Stimulated activated CD4-positive, alpha-beta T cell treated with anti-CD3 and anti-CD28 coated beads, TNF-alpha, amount 100 ng/mL, for 24 hours (primary cell): Measurements from ENCODE around the gene SPRED1.
A peak's percentile ranks its signal among the peaks of the same experiment; 100 is the strongest.

Source experiments
- DNase-seq, 3 experiments: peaks; one replicate each; pipeline ENCODE4 v3.0.0-alpha.2; 2020; ENCODE audit warnings: low read depth in 3 of 3

The SPRED1 gene

DNA sequence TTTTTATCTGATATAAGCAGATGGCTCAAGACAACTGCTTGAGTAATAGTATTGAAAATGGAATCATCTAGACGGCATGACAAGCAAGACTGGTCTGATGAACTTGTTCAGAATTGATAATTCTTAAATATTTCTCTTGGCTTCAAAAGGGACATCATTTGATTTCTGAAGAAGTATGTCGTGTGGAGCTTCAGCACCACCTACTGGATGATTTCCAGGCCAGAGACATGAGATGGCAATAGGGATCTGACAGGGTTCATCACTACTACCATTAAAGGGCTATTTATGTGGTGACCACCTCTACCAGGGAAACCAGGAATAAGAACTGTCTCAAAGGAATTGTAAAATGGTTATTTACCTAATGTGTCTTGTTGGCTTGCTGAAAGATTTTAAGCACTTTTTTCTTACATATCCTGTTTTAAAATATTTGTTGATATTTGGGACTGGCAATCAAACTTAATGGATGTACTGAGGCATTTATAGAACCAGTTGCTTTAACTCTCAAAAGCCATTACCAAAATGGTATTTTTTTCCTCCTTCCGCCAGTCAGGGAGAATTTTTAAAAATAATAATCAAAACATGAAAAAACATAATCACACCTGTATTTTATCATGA is 101.8 kb downstream of the SPRED1 start:
- peak; percentile 17 to 39 (median 37) for DNase-seq

DNA sequence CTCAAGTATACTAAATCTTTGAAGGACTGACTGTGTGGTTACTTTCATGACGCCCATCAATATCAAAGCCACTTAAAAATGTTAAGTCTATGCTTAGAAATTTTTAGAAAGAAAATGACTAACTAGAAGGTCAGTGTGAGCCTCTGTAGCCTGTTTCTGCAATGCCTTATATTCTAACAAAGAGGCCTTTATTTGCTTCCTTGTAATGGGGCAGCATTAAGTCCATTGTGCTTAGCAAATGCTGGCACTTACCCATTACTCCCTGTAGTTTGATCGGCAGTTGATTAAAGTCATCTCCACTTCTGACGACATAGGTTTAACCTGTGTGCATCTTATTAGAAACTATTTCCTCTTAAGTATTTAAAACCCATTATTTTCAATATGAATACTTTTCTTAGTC is 109.7 kb downstream of the SPRED1 start:
- no peak for DNase-seq

DNA sequence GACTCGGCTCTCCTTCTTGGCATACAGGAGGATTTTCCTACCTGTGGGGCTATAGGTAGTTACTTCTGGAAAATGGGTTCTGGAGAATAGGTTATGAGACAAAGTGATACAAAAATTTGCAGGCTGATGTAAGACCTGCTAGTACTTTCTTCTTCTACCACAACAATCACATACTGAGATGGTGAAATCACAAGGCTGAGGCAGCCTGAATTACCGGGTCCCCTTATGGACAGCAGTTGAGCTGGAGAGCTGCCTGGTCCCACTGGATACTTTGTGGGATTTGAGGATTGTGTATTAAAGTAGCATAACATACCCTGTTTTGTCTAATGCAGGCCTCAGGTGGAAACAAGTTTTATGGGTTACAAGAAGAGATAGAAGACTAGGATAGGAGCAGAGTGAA is 114.8 kb downstream of the SPRED1 start:
- DNase-seq, result no peak

DNA sequence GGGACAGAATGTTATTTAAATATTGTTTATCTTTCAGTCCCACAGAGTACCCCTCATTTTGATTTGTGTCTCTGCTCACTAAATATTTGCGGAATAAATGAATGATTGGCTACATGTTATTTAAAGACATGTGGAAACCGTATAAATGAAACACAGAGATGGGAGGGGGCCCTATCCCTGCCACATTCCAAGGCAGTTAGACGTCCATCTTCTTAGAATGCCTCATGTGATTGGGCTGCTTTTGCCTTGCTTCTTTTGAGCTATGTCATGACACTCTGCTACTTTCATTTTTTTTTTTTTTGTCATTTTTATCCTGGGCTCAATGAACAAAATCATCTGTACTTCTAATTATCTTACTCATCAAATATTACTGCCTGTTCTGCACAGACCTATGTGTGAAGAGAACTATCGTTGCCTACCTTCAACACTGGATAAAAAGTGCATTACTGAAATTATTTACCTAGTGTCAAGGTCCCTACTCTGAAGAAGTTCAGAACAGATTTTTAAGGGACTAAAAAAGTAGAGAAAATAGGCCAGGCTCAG is 117.4 kb downstream of the SPRED1 start:
- no peak for DNase-seq

DNA sequence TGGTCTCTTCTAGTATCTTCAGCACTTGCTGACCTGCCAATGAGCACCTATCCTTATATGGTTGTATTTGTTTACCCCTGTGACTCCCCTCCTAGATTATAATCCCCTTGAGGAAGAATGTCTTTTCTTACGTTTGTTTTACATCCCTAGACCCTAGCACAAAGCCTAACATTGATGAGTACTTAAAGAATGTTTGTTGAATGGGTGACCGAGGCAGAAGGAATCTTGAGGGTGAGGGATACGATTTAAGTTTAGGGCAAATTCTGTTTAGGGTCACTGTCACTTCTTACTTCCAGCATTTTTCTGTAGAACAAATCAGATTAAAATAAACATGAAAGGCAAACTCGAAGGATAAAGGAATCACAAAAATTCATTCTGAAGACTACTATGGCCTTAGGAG is 120.4 kb downstream of the SPRED1 start:
- DNase-seq, result no peak

DNA sequence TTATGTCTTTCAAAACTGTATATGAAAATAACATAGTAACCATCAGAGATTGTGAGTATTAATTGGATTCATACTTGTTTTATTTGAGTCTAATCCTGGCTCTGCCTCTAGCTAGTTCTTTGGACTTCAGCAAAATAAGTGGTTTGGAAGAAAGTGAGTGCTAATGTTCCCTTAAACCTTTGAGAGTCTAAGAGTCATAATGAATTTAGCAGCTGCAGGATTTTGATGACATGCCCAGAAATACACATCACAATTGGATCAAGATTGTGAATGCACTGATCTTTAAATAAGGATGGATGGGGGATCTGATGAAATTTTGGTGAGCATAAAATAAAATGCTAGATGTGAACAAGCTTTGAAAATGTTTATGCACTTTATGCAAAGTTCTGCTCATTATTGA is 121.4 kb downstream of the SPRED1 start:
- DNase-seq, result no peak

DNA sequence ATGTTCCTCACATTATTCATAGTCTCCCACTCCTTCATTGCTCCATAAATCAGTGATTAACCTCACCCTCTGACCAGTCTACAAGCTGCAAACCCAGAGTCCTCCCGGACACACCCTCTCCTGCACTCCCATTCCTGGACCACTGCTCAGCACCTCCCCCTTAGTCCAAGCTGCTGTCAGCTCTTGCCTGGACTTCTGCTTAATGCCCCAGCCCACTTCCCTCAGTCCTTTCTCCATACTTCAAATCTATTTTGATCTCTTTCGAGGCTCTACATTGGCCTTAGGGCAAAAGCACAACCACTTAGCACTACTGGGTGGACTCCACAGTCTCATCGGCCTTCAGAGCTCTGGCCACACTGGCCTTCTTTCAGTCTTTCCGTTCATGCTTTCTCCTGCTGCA is 121.9 kb downstream of the SPRED1 start:
- no peak for DNase-seq

DNA sequence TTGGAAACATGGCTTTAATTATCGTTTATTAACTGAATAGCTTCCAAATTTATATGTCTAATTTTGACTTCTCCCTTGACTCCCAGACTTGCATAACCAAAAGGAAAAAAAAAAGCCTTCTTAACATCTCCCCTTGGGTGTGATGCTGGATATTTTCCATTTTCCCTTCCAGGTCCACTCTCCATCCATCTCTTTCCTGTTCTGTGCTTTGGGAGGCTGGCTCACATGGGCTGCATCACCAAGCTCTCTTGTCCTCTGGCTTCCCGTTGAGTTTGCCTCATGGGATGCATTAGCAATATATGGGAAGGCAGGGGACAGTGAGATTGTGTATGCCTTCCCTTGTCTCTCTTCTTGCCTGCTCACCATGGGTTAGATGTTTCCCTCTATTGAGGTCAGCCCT is 123.4 kb downstream of the SPRED1 start:
- DNase-seq, result no peak

DNA sequence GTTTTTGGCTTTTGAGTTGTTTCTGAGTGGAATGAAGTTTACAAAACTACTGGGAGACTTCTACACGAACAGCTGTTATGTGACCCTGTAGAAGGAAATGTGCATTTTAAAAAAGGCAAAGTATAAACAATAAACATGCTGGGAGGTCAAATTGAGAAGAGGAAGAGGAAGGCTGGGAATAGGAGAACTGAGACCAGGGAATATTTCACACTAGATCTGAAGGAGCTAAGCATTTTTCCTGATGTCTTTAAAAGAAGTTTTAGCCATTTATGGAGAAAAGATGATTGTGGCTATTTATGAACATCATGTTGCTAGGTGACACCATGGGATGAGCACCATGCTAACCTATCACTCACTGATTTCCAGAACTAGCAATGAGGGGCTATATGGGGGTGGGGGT is 125.0 kb downstream of the SPRED1 start:
- DNase-seq, result no peak

DNA sequence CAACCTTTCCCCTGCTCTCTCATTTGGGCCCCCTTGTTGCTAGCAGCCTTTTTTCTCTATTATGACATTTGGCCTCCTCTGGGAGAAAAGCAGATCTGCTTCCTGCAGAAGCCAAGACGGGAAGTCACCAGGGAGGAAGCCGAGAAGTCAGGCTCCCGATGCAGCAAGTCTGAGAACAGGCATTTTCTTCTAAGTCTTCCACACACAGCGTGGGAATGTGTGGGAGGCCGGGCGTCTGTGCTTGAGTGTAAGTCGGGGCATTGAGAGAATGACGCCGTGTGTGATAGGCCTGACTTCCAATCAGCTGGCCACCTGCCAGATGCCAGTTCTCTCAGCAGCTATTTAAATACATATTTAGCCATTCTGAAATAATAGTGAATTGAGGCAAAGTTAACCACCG is 125.5 kb downstream of the SPRED1 start:
- no peak for DNase-seq

DNA sequence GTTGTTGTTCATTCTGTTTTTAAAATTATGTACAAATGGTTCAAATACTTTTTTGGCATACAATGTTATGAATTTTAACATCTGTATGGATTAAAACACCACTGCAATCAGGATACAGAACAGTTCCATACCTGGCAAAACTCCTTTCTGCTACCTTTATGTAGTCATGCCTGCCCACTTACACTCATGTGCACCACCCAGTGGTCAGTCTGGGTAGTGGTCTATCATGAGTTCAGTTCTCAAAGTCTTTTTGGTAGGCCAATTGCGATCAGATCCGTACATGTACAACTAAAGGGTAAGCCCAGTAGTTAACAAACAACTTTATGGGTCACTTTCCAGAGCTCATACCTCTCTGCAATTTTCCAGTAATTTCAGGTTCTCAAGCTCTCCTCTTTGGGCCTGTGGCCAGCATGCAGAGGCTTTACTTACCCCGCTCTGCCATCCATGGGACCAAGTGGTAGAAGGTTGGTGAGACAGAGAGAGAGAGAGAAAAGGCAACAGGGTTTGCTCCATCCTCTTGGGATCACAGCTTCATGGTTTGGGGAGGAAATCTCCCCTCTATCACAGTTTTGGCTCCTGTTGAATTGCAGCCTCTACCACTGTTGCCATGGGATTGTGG is 137.4 kb downstream of the SPRED1 start:
- peak; percentile 26 to 58 (median 42) for DNase-seq

DNA sequence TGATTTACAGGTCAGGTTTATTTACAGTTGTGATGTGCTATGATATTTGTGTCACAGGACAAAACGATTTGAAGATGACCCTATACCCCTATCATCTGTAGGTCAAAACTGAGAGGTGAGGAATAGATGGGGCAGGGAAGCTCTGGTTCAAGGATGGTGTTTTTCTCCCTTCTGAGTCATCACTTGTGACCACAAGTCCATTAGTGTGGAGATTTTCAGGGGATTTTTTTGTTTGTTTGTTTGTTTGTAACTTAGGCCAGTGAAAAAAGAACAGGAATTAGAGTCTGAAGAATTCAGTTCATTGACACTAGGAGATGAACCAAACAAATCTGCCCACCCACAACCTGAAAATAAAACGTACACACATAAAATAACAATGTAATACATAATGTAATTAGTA is 138.6 kb downstream of the SPRED1 start:
- no peak for DNase-seq

DNA sequence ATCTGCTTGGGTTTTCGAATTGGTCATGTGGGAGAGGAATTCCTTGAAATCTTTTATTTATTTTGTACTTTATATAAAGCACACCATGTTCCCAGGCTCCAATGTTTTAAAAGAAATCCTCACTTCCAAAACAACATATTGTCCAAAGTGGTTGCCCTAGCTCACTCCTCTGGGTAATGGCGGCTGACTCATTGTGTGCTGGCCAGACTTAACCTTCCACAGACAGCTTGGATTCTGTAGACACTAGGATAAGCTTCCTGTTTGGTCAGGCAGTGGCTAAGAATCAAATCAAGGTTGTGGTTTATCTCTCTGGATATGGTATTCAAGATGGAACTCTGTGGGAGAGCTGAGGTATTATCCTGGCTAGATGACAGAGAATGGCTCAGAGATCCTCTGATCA is 145.5 kb downstream of the SPRED1 start:
- DNase-seq, result no peak

DNA sequence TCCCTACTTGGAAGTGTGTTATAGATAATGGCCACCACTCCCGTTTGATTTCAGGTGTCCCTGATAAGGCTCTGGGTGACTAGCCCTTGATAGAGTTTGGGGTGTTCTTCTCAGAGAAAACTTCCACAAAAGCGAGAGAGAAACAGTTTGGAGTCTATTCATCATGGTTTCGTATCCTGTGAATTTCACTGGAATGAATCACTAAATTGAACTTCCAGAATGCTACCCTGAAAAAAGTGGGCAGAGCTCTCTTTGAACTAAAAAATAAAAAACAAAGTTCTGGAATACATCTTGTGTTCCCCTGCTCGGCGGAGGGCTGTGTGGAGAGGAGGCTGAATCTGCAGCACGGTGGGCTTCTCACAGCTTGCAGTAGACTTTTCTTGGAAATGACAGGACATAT is 148.5 kb downstream of the SPRED1 start:
- DNase-seq, result no peak

DNA sequence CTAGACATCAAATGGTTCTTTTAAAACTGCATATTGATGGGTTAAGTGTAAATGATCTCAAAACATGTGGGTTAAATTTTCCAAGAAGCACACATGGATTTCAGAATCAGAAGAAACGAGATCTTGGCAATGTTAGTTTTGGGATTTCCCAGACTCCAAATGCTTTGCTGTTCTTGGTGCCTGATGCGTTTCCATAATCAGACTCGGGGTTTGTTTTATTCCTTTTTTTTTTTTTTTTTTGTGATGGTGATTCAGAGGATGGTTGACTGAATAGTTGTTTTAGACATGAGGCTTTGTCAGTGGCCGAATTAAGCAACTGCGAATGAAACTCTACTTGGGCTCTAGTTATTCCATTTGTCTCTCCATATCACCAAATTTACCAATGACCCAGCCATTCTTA is 149.1 kb downstream of the SPRED1 start:
- no peak for DNase-seq

DNA sequence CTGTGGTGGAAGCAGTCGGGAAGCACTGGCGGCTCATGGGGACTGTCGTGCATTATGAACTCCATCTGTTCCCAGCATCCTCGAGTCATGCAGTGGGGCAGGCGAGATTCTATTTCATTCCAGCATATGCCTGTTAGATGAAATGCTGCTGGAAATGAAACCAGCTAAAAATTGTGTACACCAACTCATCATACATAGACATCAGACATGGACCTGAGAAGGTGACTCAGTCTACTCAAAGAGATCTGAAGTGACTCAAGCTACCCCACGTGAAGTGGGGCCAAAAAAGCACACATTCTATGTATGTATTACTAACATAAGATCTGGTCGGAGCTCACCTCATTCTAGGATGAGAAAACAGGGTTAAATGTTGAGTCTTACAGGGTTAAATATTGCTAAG is 153.8 kb downstream of the SPRED1 start:
- DNase-seq, result no peak
